Measurements from ENCODE around the gene WDR88. TPM values are rescaled to one million over a fixed set of nuclear protein-coding genes. Genes with fewer than 3 reads are reported as not detected.
"Not testable (repeated sequence)": the region's sequence is repeated elsewhere in the genome, so short reads cannot be mapped to it uniquely, and the experiment has no call there.

The WDR88 gene
- total and polyA plus RNA-seq, 4 donors = 0.08 TPM; not detected in 2

- H3K9me3 ChIP-seq (ENCODE audit: control insufficient read depth in 4 of 4, low read length in 3 of 4); H3K9ac ChIP-seq (ENCODE audit: low read depth in 1 of 2, low read length in 2 of 2); H3K36me3 ChIP-seq (ENCODE audit: control insufficient read depth in 4 of 4, insufficient read depth in 3 of 4, low read depth in 1 of 4, low read length in 3 of 4); DNase-seq (ENCODE audit: low spot score); H3K27me3 ChIP-seq (ENCODE audit: control insufficient read depth in 4 of 4, insufficient read depth in 4 of 4, low read length in 3 of 4); H3K4me3 ChIP-seq (ENCODE audit: low read depth in 1 of 3, low read length in 3 of 3): not testable (repeated sequence)
- Histone ChIP-seq H3K4me1 (ENCODE audit: control insufficient read depth in 4 of 4, insufficient read depth in 4 of 4, low read length in 3 of 4) (peaks cover under 1 to 21% (median 7%) of the 10 kb centered on the region in 4 donors), H3K27ac (ENCODE audit: low read depth in 1 of 2, low read length in 2 of 2) (peak overlapping the region; percentile 59 to 78)
- WGBS = 82% methylated on average over 4 of the region's 4 CpGs
- TF ChIP-seq SP1 (IDR thresholded peaks at IDR 0.05) = peak; percentile 0
Measured at GRCh38 chr19:33152625-33153024, 20.7 kb downstream of the WDR88 start.

- H3K27ac ChIP-seq (ENCODE audit: low read depth in 1 of 2, low read length in 2 of 2); H3K9me3 ChIP-seq (ENCODE audit: control insufficient read depth in 4 of 4, low read length in 3 of 4); H3K27me3 ChIP-seq (ENCODE audit: control insufficient read depth in 4 of 4, insufficient read depth in 4 of 4, low read length in 3 of 4); H3K4me3 ChIP-seq (ENCODE audit: low read depth in 1 of 3, low read length in 3 of 3); DNase-seq (ENCODE audit: low spot score); H3K36me3 ChIP-seq (ENCODE audit: control insufficient read depth in 4 of 4, insufficient read depth in 3 of 4, low read depth in 1 of 4, low read length in 3 of 4); H3K9ac ChIP-seq (ENCODE audit: low read depth in 1 of 2, low read length in 2 of 2): not testable (repeated sequence)
- H3K4me1 ChIP-seq (ENCODE audit: control insufficient read depth in 4 of 4, insufficient read depth in 4 of 4, low read length in 3 of 4) = peaks cover 6 to 32% (median 15%) of the 10 kb centered on the region in 4 donors
- 93% methylated on average over 6 of the region's 6 CpGs for WGBS
Measured at GRCh38 chr19:33154313-33154712, 22.4 kb downstream of the WDR88 start.

- no peaks in the 10 kb centered on the region for H3K27me3 ChIP-seq (ENCODE audit: control insufficient read depth in 4 of 4, insufficient read depth in 4 of 4, low read length in 3 of 4)
- peaks cover 8 to 25% (median 16%) of the 10 kb centered on the region in 4 donors for H3K4me1 ChIP-seq (ENCODE audit: control insufficient read depth in 4 of 4, insufficient read depth in 4 of 4, low read length in 3 of 4)
- H3K4me3 ChIP-seq (ENCODE audit: low read depth in 1 of 3, low read length in 3 of 3) = no peak overlapping the region
- H3K36me3 ChIP-seq (ENCODE audit: control insufficient read depth in 4 of 4, insufficient read depth in 3 of 4, low read depth in 1 of 4, low read length in 3 of 4) = no peaks in the 10 kb centered on the region
- WGBS = 75% methylated on average over 5 of the region's 5 CpGs
- peak overlapping the region in 1 of 2 donors; percentile 32 for H3K27ac ChIP-seq (ENCODE audit: low read depth in 1 of 2, low read length in 2 of 2)
- no peaks in the 10 kb centered on the region for H3K9me3 ChIP-seq (ENCODE audit: control insufficient read depth in 4 of 4, low read length in 3 of 4)
- no peak overlapping the region for H3K9ac ChIP-seq (ENCODE audit: low read depth in 1 of 2, low read length in 2 of 2)
- TF ChIP-seq ZBTB33 (IDR thresholded peaks at IDR 0.05) (no peak), YY1 (IDR thresholded peaks at IDR 0.05) (no peak), REST (IDR thresholded peaks at IDR 0.05) (no peak), HNF4G (IDR thresholded peaks at IDR 0.05) (no peak), RXRA (IDR thresholded peaks at IDR 0.05) (no peak), GABPA (IDR thresholded peaks at IDR 0.05 in 1 of 2, conservative IDR thresholded peaks at IDR 0.05 in 1 of 2) (no peak), TAF1 (conservative IDR thresholded peaks at IDR 0.05) (no peak), EGR1 (IDR thresholded peaks at IDR 0.05; ENCODE audit: low read depth in 2 of 2) (no peak), NR2F2 (IDR thresholded peaks at IDR 0.05) (no peak), FOXA2 (IDR thresholded peaks at IDR 0.05) (no peak), ATF3 (IDR thresholded peaks at IDR 0.05) (no peak)
- no peak for DNase-seq (ENCODE audit: low spot score)
Measured at GRCh38 chr19:33156334-33156733, 24.4 kb downstream of the WDR88 start.
